Forelimb muscle (tissue), 1 donor: Measurements from ENCODE around the gene SAE1. TPM values are rescaled to one million over a fixed set of nuclear protein-coding genes. Genes with fewer than 3 reads are reported as not detected.

Source experiments
- DNase-seq: peaks from one replicate; pipeline ENCODE4 v3.0.0-alpha.2; 2013; ENCODE audit warnings: low read depth
- polyA plus RNA-seq: library from polyadenylated mRNA; unstranded; fragments of 120-200 nt; gene quantifications from one replicate; pipeline ENCODE4 v1.2.1, GENCODE V29; 2013; ENCODE audit not compliant: insufficient read length

The SAE1 gene
- polyA plus RNA-seq, 1 donor, result 74.5 TPM

GRCh38 chr19:47210689-47211316, 80.2 kb downstream of the SAE1 start:
- DNase-seq, result no peak

- DNase-seq, result no peak
These were observed 84.9 kb downstream of the SAE1 start for GRCh38 chr19:47215581-47215980.

- DNase-seq, result no peak
These were observed 90.6 kb downstream of the SAE1 start for GRCh38 chr19:47221080-47221841.

- no peak for DNase-seq
These were observed 91.3 kb downstream of the SAE1 start for GRCh38 chr19:47221890-47222289.

- DNase-seq, result peak; percentile 74
These were observed 95.3 kb downstream of the SAE1 start for GRCh38 chr19:47225746-47226425.

GRCh38 chr19:47226426-47227351, 96.1 kb downstream of the SAE1 start:
- DNase-seq, result no peak

GRCh38 chr19:47227352-47228167, 96.9 kb downstream of the SAE1 start:
- no peak for DNase-seq

- no peak for DNase-seq
These were observed 97.7 kb downstream of the SAE1 start for GRCh38 chr19:47228168-47228936.

- no peak for DNase-seq
These were observed 98.5 kb downstream of the SAE1 start for GRCh38 chr19:47228937-47229675.

GRCh38 chr19:47229676-47230053, 99.0 kb downstream of the SAE1 start:
- DNase-seq, result no peak

GRCh38 chr19:47230054-47230920, 99.7 kb downstream of the SAE1 start:
- no peak for DNase-seq

- no peak for DNase-seq
These were observed 100.2 kb downstream of the SAE1 start, which contains the start of gene BBC3 for GRCh38 chr19:47230921-47231214. Gene BBC3 (minus strand): TSS chr19:47231199. CDS start chr19:47228431, 2,768 bp downstream.

GRCh38 chr19:47231215-47232054, 100.8 kb downstream of the SAE1 start:
- DNase-seq, result no peak

- no peak for DNase-seq
These were observed 102.0 kb downstream of the SAE1 start for GRCh38 chr19:47232422-47233211.

GRCh38 chr19:47236072-47236675, 105.5 kb downstream of the SAE1 start:
- DNase-seq, result no peak

- no peak for DNase-seq
These were observed 108.5 kb downstream of the SAE1 start for GRCh38 chr19:47239152-47239551.
